Eye (tissue), 1 donor: ENCODE results near the gene L2HGDH.
"Not testable (repeated sequence)": the region's sequence is repeated elsewhere in the genome, so short reads cannot be mapped to it uniquely, and the experiment has no call there.

ENCODE experiments used
- DNase-seq: peaks from one replicate; pipeline ENCODE4 v3.0.0-alpha.2; 2015

Gene L2HGDH

DNA sequence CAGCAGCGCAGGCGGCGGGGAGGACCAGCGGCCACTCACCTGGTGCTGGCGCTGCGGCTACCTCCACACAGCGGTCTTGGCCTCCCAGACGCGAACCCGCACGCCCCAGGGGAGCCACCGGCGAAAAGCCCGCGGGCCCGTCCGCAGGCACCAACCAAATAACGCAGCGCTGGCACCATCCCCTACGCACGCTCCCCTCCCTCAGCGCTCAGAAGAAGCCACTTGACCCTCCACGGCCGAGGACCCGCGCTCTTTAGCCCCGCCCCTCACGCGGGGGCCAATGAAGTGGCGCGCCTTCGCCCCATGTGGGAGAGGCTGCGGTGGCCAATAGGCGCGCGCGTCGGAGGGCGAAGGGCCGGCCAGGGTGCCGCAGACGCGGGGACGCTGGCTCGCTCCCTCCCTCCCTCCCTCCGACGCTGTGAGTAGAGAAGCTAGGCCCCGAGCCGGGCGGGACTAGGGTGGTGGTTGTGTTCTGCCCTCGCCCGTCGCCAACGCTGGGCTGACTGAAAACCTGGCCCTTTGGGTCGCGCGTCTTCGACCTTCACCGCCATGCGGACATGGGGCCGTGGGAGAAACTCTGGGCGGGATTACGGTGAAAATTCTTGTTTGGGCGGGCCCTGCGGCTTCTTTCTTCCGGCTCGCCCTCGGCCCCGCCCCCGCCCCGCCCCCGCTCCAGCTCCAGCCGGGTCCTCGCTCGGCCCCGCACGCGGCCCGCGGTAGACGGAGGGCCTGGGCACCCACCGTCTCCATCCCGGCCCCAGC, at the start of gene L2HGDH, which contains the start of gene DMAC2L:
Gene L2HGDH, minus strand, starts transcription at position 258 of the 762 bp plus-strand sequence. Its CDS starts 79 bp downstream, at position 179.
Gene DMAC2L, plus strand, starts transcription at position 353 of the 762 bp plus-strand sequence. CDS start 9,164 bp downstream, outside the sequence.
- peak; percentile 98 for DNase-seq

DNA sequence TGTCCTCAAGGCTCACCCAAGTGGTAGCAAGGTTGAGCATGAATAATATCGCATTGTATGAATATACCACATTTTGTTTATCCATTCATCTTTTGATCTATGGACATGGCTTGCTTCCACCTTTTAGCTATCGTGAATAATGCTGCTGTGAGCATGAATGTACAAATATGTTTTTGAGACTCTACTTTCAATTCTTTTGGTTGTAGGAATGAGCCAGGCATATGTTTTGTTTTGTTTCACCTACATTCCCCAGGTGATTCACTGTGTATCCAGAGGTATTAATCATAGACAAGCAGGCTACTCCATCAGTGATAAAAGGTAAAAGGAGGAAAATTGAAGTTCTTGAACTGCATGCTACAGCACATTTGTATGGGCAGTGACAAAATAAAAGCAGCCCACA, 48.8 kb upstream of the L2HGDH start:
- DNase-seq: no peak

DNA sequence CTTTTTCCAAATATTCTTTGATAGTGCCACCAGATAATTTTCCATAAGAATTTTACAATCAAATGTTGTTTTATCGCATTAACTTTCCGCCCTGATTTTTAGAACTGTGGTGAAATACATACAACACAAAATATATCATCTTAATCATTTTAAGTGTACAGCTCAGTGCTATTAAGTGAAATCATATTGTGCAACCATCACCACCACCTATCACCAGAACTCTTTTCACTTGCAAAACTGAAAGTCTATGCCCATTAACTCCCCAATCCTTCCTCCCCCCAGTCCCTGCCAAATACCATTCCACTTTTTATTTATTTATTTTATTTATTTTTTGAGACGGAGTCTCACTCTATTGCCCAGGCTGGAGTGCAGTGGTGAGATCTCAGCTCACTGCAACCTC, 48.1 kb upstream of the L2HGDH start:
- no peak for DNase-seq

DNA sequence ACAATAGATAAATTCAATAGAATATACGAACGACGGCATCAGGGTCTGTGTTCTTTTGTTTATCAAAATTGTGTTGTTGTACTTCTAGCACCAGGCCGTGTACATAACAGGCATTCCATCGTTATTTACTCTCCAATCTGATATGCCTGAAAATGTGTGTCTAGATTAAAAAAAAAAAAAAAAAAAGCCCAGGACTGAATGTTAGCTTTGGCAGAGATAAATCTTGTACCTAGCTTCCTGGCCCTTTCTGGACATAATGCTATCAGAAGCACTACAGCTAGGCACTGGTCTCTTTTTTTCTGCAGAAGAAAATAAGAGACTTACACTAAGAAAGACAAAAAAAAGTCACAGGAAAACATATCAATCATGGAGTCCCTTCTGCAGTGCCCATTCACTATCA, 47.6 kb upstream of the L2HGDH start:
- no peak for DNase-seq

DNA sequence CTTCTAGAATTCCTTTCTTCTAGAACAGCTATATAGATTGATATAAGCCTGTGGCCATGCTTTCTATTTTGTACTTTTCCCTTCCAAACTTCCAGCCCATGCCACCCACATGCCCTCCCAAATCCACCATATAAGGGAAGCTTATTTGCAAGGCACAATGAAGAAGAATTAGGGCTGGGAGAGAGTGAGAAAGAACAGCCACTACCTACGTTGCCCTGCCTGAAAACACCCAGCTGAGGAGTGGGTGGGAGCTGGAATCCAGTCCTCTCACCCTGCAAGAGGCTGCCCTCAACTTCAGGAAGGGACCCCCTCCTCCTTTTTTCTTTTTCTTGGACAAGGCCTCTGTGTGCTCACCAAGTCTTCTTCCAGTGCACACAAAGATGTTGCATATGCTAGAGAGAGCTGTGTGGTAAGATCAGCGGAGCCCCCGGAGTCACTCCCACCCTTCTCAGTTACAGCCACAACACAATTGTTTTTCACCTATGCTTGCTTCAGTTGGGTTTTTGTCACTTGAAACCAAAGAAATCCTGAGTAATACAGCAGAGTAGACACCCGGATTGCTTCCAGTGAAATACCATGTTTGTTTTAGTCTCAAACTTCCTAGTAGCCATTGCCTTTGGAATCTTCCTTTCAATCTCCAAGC, 45.8 kb upstream of the L2HGDH start:
- DNase-seq: no peak

DNA sequence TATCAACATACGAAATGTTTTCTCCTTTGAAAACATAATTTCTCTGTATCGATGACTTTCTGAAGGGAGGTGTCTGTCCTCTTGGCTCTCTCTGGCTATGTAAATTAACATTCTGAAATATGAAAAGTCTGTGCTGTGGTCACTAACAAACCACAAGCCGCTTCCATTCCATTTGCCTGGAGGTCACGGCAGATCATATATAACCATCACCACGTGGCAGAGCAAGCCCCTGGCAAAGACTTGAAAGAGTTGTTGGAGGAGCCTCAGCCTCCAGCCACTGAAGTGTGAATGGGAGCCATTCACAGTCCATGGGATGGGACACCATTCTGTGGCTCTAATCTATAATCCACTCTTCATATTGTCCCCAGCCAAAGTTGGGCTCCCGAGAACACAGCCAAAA, 45.1 kb upstream of the L2HGDH start:
- DNase-seq: no peak

DNA sequence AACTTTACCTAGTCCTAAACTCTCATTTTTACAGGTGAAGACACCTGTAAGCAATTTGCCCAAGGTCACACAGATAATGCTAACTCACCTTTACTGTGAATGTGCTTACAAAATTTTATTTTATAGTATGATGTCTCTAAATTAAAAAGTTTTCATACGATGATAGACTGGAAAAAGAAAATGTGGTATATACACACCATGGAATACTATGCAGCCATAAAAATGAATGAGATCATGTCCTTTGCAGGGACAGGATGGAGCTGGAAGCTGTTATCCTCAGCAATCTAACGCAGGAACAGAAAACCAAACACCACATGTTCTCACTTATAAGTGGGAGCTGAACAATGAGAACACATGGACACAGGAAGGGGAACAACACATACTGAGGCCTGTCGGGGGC, 44.3 kb upstream of the L2HGDH start:
- not testable (repeated sequence) for DNase-seq

DNA sequence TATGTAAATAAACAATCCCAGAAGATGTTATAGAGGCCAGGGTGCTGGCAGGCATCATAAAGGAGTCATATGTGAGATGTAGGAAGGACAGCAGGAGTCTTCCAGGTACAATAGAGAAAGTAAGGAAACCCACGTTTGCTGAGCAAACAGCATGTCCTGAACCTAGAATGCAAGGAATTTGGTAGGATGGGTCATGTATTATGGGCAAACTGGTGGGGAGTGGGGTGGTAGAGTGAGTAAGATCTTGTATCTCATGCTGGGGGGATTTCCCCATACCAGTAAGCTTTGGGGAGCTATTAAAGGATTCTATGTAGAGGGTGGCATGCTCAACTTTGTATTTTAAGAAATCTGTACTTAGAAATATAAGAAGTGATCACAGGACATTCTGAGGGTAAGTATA, 43.7 kb upstream of the L2HGDH start:
- DNase-seq: no peak

DNA sequence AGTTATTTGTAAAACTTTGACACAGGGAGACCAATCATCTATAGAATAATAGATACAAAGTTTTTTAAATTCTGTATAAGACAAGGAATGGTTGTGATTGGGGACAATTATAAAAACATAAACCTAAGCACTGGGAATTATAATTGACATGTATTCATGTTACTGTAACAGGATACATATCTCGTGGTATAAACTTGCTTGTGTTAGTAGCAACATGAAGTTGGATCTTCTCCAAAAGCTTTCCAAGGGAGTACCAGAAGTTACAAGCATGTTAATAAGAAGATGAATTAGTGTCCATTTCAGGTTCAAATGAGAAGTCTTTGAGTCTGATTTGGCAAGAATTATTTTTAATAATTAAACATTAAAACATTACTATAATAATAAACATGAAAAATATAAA, 42.5 kb upstream of the L2HGDH start:
- no peak for DNase-seq

DNA sequence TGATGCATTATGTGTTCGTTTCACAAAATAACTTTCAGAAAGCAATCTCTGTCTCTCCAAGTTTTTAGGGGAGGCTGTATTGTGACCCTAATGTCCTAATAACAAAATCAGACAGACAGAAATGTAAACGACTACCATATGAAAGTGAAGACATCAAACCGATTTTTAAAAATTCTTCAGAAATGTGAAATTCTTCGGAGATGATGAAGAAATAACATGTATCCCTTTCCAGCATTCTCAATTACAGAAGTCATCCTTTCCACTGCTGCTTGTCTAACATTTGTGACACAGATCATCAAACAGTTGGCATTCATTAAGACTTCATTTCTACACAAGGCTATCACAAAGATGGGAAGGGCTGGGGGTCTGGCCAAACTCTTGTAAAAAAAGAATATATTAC, 41.1 kb upstream of the L2HGDH start:
- no peak for DNase-seq

DNA sequence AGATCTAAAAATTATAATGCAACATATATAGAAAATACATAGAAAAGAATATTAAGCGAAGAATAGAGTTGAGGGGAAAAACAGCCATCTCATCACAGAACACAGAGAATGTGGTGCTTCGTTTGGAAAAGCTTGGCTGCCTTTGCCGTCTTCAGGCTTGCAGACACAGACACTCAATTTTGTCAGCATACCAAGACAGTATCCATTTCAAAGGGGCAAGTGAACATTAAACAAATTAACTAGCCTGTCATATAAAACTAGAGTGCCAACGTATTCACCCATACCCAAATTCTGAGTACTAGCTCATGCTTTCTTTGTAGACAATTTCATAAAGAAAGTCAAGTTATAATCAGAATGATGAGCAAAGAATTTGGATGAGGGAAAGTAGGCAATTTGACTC, 40.6 kb upstream of the L2HGDH start:
- DNase-seq: peak; percentile 25

DNA sequence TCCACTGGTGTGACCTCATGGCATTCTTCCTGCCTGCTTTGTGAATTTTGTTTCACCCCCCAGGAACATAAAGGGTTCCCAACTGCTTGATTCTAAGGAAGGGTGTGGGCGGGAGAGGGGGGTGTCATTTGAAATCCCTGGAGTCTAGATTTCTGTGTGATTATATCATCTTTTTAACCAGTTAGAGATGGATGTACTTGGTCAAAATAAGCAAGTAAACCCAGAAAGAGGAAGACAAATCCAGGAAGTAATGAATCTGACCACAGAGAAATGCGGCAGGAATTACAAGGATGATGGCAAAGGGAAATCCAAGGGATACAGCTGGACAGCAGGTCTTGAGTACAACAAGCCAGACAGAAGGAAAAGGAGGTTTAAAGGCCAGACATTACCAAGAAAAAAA, 38.9 kb upstream of the L2HGDH start:
- DNase-seq: no peak

DNA sequence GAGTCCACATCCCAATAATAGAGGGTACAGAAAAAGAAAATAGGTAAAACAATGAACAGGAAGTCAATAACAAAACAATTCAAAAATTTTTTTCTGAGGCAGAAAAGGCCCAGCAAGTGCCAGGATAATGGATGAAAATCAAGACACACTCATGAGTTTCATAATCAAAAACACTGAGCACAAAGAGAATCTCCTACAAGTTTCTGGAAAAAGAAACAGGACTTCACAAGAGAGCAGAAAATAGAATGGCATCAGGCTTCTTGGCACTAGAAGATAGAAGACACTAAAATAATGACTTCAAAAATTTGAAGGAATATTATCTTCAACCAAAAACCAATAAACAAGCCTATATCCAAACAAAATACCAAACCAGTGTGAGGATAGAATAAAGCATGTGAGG, 36.9 kb upstream of the L2HGDH start:
- no peak for DNase-seq

DNA sequence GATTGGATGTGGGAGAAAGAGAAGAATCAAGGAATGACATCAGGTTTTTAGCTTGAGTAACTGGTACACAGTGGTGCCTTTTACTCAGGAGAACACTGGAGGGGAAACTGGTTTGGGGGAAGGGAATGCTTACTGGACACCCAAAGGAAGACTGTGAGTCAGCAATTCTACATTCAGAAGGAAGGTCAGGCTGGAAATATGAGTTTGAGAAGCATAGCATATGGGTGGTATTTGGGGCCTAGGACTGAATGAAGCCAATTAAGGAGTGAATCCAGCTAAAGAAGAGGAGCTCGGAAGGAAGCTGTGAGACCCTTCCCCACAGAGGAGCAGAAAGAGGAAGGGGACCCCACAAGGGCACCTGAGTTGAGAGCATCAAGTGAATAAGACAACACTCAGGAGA, 35.5 kb upstream of the L2HGDH start:
- no peak for DNase-seq

DNA sequence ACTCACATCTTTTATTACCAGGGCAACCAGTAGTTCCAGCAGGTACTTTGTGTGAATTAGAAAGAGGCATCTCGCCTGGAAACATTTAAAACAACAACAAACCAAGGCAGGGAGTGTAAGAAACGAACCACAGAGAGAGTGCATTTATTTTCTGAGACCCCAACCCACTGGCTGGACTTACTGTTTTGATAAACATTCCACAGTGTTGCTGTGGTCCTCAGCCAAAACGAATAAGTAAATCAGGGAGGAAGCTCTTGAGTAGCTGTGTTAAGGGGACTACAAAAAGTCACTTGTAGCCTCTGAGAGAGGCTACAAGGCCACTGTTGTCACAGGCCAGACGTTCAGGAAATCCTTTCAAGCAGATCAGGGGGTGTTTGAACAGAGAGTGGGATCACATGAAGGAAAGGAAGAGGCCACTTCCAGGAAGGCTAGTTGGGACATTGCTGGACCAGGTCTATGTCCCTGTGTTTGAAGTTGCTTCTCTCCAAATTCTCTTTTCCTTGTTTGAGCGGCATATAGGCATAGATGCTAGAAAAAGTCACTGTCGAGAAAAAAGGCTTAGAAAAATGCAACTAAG, 33.9 kb upstream of the L2HGDH start:
- peak; percentile 19 for DNase-seq

DNA sequence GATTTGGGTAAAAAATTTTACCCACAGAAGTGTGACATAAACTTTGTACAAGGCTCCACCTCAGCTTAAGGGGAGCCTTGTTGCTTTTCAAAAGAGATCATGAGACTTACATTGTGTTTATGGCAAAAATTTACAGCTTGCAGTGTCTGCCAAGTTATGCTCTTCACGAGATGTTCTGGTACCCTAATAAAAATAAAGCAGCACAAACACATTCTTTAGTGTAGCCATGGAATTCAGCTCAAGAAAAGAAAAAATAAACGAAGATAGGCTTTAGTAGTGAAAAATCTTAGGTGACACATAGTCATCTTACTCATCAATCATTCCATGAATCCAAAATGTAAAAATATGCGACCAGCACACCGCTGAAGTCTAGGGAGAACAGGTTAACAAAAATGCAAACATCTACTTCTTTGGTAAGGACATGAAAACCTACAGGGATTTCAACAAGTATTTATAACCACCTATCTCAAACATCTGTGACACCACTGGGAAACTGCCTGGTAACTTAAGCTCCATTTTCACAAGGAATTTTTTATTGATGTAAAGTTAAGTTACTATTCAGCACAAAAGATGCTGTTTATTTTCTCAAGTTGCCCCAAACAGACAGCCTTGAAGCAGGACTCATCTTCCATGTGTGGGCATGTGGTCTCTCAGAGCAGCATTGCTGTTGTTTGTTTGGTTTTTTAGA, 33.0 kb upstream of the L2HGDH start:
- no peak for DNase-seq

DNA sequence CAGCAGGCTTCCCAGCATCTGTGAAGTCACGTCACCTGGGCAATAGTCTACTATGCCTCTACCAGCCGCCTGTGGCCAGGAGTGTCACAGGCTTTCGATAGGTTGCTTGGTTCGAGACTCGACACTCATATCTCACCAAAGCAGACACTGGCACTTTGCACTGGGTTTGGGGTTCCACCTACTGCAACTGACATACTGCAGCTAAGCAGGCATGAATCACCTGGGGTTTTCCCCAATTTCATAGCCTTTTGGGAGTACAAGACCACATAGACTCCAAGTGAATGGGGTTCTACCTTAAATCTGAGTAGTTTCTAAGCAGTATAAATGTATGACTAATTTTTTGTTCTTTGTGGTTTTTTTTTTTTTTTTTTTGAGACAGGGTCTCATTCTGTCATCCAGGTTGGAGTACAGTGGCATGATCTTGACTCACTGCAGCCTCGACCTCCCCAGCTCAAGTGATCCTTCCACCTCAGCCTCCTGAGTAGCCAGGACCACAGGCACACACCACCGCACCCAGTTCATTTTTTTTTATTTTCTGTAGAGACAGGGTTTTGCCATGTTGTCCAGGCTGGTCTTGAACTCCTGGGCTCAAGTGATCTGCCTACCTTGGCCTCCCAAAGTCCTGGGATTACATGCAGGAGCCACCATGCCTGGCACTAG, 32.2 kb upstream of the L2HGDH start:
- no peak for DNase-seq

DNA sequence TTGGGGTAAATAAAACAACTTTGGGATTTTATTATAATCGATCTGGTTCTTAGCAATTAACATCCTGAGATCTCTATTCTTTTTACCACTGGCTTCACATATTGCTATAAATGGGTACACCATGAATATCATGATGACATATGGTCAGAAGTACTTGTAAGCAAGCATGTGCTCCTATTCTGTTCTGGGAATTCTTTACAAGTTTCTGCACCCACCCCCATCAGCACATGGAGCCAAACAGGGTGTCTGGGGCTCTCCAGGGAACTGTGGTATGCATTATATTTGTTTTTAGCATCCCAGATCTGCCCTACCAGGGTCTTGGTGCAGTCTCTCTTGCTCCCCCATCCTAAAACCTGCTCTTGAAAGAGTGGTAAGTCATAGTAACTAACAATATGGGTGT, 31.4 kb upstream of the L2HGDH start:
- no peak for DNase-seq

DNA sequence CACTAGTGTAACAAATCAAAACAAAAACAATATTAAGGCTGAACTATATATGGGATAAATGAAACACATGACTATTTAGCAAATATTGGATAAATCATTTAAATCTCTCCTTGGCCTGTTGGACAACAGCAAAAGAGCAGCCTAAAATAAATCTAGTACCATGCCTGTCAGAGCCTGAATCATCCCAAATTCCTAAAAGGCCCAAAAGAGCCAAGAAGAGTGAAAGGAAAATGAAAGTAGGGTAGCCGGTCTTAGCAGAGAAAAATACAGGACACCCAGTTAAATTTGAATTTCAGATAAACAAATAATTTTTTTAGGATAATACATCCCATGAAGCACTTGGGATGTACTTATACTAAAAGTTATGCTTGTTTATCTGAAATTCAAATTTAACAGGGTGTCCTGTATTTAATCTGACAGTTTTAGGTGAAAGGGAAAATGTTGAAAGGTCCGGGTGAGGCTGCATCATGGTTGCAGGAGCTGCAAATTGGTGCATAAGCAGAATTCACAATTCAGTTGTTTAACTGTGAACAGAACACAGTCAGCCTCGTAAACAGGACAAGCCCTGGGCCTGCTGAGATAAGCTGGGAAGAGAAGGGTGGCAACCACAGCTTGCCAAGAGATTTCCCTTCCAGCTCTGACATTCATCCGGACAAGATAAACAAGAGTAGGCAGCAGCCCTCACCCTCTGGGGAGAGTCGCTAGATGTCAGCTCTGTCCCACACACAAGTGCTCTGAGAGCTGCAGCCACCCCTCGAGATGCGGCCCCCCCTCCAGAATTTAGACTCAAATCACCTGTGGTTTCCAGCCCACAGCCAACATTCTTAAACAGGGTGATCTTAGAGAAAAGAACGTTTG, 30.4 kb upstream of the L2HGDH start:
- peak; percentile 63 for DNase-seq

DNA sequence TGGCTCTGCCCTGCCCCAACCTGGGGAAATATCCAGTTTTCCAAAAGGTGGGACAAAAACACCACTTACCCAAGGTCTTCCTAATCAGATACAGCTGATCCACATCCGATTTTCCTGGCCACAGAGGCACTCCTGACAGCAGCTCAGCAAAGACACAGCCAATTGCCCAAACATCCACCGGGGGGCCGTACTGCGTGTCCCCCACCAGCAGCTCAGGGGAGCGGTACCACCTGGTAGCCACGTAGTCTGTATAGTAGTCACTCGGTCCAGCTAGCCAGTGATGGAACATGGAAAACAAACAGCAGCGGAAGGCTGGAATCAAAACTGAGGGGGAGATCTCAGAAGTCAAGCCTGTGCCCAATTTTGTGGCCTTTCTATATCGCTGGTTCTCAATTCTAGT, 28.9 kb upstream of the L2HGDH start:
- DNase-seq: no peak

DNA sequence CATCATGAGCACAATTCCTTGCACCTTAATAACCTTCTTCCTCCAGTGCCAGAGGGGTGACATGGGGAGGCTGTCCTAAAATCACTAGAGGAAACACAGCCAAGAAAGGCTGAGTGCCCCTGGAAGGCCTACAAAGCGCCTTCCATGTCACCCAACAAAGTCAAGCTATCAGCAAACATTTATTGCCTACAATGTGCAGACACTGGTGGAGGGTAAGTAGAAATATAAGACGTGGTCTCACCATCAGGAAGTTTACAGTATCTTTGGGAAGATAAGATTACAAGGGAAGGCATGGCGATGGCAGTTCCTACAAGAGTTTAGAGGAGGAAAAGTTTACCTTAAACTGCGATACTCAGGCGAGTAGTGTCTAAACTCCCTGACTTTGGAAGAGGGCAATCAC, 28.0 kb upstream of the L2HGDH start:
- DNase-seq: no peak

DNA sequence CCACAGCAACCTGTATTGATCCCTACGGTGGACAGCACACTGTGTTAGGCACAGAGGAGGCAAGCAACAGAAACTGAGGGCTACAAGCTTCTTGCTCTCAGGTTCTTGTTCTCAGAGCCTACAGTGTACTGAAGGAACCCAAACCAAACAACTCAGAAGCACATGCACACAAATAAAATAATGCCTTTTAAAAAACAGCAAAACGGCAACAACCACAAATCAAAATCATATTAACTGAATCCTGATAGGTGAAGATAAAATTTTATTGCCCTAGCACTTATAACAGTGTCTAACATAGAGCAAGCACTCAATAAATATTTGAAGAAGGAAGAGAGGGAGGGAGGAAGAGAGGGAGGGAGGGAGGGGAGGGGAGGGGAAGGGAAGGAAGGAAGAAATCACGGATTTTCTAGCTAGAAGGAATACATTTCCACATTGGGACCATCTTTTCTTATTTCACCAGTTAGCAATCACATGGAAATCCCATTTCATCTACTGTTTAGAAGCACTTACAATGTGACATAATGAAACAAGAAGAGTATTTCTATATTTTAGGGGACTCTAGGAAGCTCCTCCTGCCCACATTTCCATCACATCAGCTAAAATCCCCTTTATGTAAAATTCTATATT, 27.3 kb upstream of the L2HGDH start:
- DNase-seq: no peak
